Thoracic aorta (tissue), 2 donors: ENCODE measurements around the gene ARHGAP24. TPM values are rescaled to one million over a fixed set of nuclear protein-coding genes. Genes with fewer than 3 reads are reported as not detected.
A peak's percentile ranks its signal among the peaks of the same experiment; 100 is the strongest.

Experiments
- ATAC-seq: fragments of 150-250 bp; one replicate; pipeline ENCODE4 v1.8.0; 2017; ENCODE audit warnings: low read depth; ENCODE audit not compliant: insufficient number of reproducible peaks, low FRiP score
- DNase-seq: peaks from one replicate; pipeline ENCODE4 v3.0.0-alpha.2; 2020; ENCODE audit warnings: low spot score
- H3K27ac ChIP-seq, 2 donors: fragments of 200-600 bp; sonication (generic); 1 replicate in 1 of 2; 2 replicates in 1 of 2; pipeline ENCODE4 v1.5.1; 2016; ENCODE audit warnings: mild to moderate bottlenecking in 2 of 2, moderate library complexity in 2 of 2
- H3K27me3 ChIP-seq: fragments of 200-600 bp; sonication (generic); replicated peaks from 2 replicates; pipeline ENCODE4 v1.6.0; 2016; ENCODE audit warnings: mild to moderate bottlenecking; ENCODE audit not compliant: insufficient read depth
- H3K36me3 ChIP-seq: fragments of 200-600 bp; sonication (generic); one replicate; pipeline ENCODE4 v1.5.1; 2016
- H3K4me1 ChIP-seq, 2 donors: fragments of 200-600 bp; sonication (generic); 1 replicate in 1 of 2; 2 replicates in 1 of 2; pipeline versions ENCODE4 v1.5.1 to v1.6.0; 2016; ENCODE audit warnings: low read depth in 2 of 2, mild to moderate bottlenecking in 1 of 2; ENCODE audit not compliant: control insufficient read depth in 1 of 2
- H3K4me3 ChIP-seq: fragments of 200-600 bp; sonication (generic); 2 replicates; pipeline ENCODE4 v1.5.1; 2016; ENCODE audit warnings: mild to moderate bottlenecking
- H3K9me3 ChIP-seq: fragments of 200-600 bp; sonication (generic); 2 replicates; pipeline ENCODE4 v1.5.1; 2016
- total RNA-seq, 2 donors: library from RNA; depleted of rRNA; stranded (reverse); fragments of >200 nt; gene quantifications; one replicate each; pipeline versions ENCODE4 v1.1.0 to v1.2.3, GENCODE V29; 2016
- TF ChIP-seq, protein P1 (sequence below): fragments of 200-600 bp; sonication (generic); IDR thresholded peaks from one replicate; pipeline ENCODE4 v1.5.1; 2019; ENCODE audit warnings: antibody characterized with exemption

Gene ARHGAP24
- total RNA-seq, 2 donors from 2014 or later: 30.1 to 43.6 TPM

DNA sequence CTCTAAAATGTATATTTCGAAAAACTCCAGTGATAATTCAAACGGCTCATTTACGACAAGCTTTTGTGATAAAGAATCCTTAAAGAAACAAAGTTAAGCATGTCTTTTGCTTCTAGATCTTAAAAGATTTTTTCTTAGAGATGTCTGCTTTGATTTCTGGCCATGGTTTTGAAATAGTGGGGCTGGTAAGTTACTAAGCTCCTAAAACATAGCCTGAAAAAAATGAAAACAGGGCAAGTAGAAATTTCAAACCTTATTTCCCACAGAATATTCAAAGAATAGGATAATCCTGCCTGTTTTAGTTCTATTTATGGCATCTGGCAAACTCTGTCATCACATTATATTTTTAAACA is 318.3 kb downstream of the ARHGAP24 start:
- Histone ChIP-seq H3K9me3 (no peaks in the 10 kb centered on the region), H3K27me3 (no peaks in the 10 kb centered on the region), H3K36me3 (no peaks in the 10 kb centered on the region), H3K4me1 (peaks cover 25 to 54% of the 10 kb centered on the region in 2 donors), H3K4me3 (peak overlapping the region; percentile 6), H3K27ac (peak overlapping the region; percentile 29 to 48)
- ATAC-seq (no peak), DNase-seq (no peak)
- TF ChIP-seq, protein P1, sequence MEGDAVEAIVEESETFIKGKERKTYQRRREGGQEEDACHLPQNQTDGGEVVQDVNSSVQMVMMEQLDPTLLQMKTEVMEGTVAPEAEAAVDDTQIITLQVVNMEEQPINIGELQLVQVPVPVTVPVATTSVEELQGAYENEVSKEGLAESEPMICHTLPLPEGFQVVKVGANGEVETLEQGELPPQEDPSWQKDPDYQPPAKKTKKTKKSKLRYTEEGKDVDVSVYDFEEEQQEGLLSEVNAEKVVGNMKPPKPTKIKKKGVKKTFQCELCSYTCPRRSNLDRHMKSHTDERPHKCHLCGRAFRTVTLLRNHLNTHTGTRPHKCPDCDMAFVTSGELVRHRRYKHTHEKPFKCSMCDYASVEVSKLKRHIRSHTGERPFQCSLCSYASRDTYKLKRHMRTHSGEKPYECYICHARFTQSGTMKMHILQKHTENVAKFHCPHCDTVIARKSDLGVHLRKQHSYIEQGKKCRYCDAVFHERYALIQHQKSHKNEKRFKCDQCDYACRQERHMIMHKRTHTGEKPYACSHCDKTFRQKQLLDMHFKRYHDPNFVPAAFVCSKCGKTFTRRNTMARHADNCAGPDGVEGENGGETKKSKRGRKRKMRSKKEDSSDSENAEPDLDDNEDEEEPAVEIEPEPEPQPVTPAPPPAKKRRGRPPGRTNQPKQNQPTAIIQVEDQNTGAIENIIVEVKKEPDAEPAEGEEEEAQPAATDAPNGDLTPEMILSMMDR: no peak

DNA sequence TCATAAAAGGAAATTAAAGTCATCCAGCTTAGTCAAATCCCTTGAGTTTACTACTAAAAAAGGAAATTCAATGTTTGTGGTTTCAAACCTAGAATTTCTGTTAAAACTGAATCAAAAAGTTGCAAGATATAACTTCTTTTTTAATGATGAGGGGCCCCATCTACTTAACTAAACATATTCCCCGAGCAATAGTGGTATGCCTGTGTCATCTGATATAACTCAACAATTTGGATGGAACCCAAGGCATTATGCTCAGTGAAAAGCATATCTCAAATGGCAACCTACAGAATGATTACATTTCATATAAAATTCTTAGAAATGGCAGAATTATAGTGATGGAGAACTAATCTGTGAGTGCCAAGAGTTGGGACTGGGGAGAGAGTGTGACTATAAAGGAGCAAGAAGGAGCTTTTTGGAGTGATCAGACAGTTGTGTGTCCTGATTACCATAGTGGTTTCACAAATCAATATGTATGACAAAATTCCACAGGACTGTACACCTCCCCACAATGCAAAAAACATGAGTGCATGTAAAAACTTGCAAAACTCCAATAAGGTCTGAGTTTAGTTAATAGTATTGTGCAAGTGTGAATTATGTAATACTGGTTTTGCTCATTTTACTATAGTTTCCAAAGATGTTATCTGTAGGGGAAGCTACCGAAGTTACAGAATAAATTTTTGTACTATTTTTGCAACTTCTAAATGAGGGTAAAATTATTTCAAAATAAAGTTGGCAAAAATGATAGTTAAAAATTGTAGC is 323.2 kb downstream of the ARHGAP24 start:
- Histone ChIP-seq H3K27ac (no peak overlapping the region), H3K9me3 (no peaks in the 10 kb centered on the region), H3K4me3 (no peak overlapping the region), H3K4me1 (peaks cover 4 to 16% of the 10 kb centered on the region in 2 donors), H3K36me3 (no peaks in the 10 kb centered on the region), H3K27me3 (no peaks in the 10 kb centered on the region)
- ATAC-seq: no peak
- TF ChIP-seq, protein P1: no peak
- no peak for DNase-seq

DNA sequence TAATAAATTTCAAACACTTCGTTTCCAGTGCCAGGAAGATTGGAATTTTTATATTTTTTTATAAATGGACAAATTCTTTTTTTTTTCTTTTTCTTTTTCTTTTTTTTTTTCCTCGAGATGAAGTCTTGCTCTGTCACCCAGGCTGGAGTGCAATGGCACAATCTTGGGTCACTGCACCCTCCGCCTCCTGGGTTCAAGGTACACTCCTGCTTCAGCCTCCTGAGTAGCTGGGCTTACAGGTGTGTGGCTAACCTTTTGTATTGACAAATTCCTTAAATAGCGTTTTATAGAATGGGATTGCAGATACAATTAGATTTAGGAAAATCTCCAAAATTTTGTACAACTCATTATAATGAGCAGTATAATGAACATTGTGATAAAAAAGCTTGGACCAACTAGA is 328.9 kb downstream of the ARHGAP24 start:
- no peak for DNase-seq
- no peak overlapping the region for H3K27ac ChIP-seq
- no peaks in the 10 kb centered on the region for H3K36me3 ChIP-seq
- H3K27me3 ChIP-seq: no peaks in the 10 kb centered on the region
- peaks cover 11 to 23% of the 10 kb centered on the region in 2 donors for H3K4me1 ChIP-seq
- no peak overlapping the region for H3K4me3 ChIP-seq
- TF ChIP-seq, protein P1: no peak
- no peaks in the 10 kb centered on the region for H3K9me3 ChIP-seq
- ATAC-seq: no peak

- TF ChIP-seq, protein P1: no peak
- H3K4me1 ChIP-seq: peaks cover 11 to 25% of the 10 kb centered on the region in 2 donors
- H3K36me3 ChIP-seq: no peaks in the 10 kb centered on the region
- DNase-seq (no peak), ATAC-seq (no peak)
- no peak overlapping the region for H3K27ac ChIP-seq
- H3K9me3 ChIP-seq: no peaks in the 10 kb centered on the region
- no peaks in the 10 kb centered on the region for H3K27me3 ChIP-seq
- no peak overlapping the region for H3K4me3 ChIP-seq
These were observed 330.9 kb downstream of the ARHGAP24 start for GRCh38 chr4:85805891-85806290.

DNA sequence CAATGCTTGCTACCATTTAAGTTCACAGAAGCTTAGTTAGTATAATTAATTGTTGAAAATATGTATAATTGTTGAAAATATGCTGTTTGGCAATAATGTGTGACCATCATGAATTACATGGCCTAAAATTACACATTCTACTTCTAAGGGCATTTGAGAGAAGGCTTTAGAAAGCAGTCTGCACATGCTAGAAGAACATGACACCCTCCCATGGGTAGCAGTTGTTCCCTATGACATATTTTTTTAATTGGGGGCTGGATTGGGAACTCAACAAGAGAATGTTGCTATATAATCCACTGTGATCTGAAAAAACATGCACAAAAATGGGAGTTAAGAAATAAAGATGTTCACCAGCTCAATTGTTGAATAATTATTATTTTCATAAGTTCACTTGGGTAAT is 331.4 kb downstream of the ARHGAP24 start:
- DNase-seq: no peak
- H3K9me3 ChIP-seq: no peaks in the 10 kb centered on the region
- ATAC-seq: no peak
- H3K4me1 ChIP-seq: peaks cover 11 to 25% of the 10 kb centered on the region in 2 donors
- TF ChIP-seq, protein P1: no peak
- no peak overlapping the region for H3K4me3 ChIP-seq
- H3K27me3 ChIP-seq: no peaks in the 10 kb centered on the region
- no peaks in the 10 kb centered on the region for H3K36me3 ChIP-seq
- H3K27ac ChIP-seq: no peak overlapping the region
